Gastrocnemius medialis (tissue), 4 donors: ENCODE data around the gene PDE4D. TPM values are rescaled to one million over a fixed set of nuclear protein-coding genes. Genes with fewer than 3 reads are reported as not detected.
"Not testable (repeated sequence)": the region's sequence is repeated elsewhere in the genome, so short reads cannot be mapped to it uniquely, and the experiment has no call there.

Experiments used
- ATAC-seq, 2 donors: fragments of 150-250 bp; one replicate each; pipeline ENCODE4 v1.9.1; 2016
- DNase-seq, 2 donors: peaks; one replicate each; pipeline ENCODE4 v3.0.0-alpha.2; 2019
- H3K27ac ChIP-seq, 4 donors: fragments of 200-600 bp; sonication (generic); 1 replicate in 1 of 4; 2 replicates in 3 of 4; pipeline ENCODE4 v1.5.1; 2016 to 2018; ENCODE audit warnings: mild to moderate bottlenecking in 2 of 4, moderate library complexity in 1 of 4
- H3K27me3 ChIP-seq, 3 donors: fragments of 200-600 bp; sonication (generic) in 2 of 3; 1 replicate in 1 of 3; 2 replicates in 2 of 3; pipeline versions ENCODE4 v1.5.1 to v1.6.0; 2016 to 2019; ENCODE audit warnings: mild to moderate bottlenecking in 1 of 3, moderate library complexity in 1 of 3
- H3K36me3 ChIP-seq, 2 donors: fragments of 200-600 bp; sonication (generic) in 1 of 2; one replicate each; pipeline ENCODE4 v1.5.1; 2017 to 2018
- H3K4me1 ChIP-seq, 2 donors: fragments of 200-600 bp; sonication (generic) in 1 of 2; one replicate each; pipeline ENCODE4 v1.5.1; 2016 to 2017; ENCODE audit warnings: mild to moderate bottlenecking in 2 of 2
- H3K4me3 ChIP-seq, 4 donors: fragments of 200-600 bp; sonication (generic) in 3 of 4; 1 replicate in 1 of 4; 2 replicates in 3 of 4; pipeline ENCODE4 v1.5.1; 2016 to 2019; ENCODE audit warnings: mild to moderate bottlenecking in 2 of 4
- H3K9me3 ChIP-seq, 3 donors: fragments of 200-600 bp; sonication (generic) in 2 of 3; 1 replicate in 1 of 3; 2 replicates in 2 of 3; pipeline ENCODE4 v1.5.1; 2016 to 2019
- POLR2A ChIP-seq, 2 donors: fragments of 450-650 bp; IDR thresholded peaks; one replicate each; pipeline ENCODE4 v1.6.1; 2017; ENCODE audit warnings: antibody characterized with exemption in 2 of 2, mild to moderate bottlenecking in 2 of 2, moderate library complexity in 2 of 2
- in situ Hi-C, 4 donors: fragments of 200-750 bp; cut with MboI; loops; one replicate each; pipeline versions ENCODE4 v1.15.0 to v1.8.0; 2017; ENCODE audit warnings: low sequenced_read_pairs in 4 of 4
- intact Hi-C: fragments of 100-400 bp; cut with DNase I; formaldehyde crosslinking; loops from one replicate; pipeline ENCODE4 v1.15.1; 2023; ENCODE audit warnings: low total_unique reads
- total RNA-seq, 4 donors: library from RNA; depleted of rRNA; stranded (reverse); fragments of >200 nt; gene quantifications; one replicate each; pipeline versions ENCODE4 v1.1.0 to v1.2.3, GENCODE V29; 2016
- TF ChIP-seq, protein P1 (sequence below), 5 experiments: fragments of 450-650 bp in 3 of 5; fragments of 200-600 bp in 2 of 5; sonication (generic) in 2 of 5; IDR thresholded peaks in 4 of 5; conservative IDR thresholded peaks in 1 of 5; 1 replicate in 4 of 5; 2 replicates in 1 of 5; pipeline ENCODE4 v1.5.1; 2016 to 2019; ENCODE audit warnings: antibody characterized with exemption in 5 of 5, mild to moderate bottlenecking in 3 of 5, moderate library complexity in 3 of 5

PDE4D gene
- total RNA-seq, 4 donors from 2014 or later = 133 to 223 (median 185) TPM

DNA sequence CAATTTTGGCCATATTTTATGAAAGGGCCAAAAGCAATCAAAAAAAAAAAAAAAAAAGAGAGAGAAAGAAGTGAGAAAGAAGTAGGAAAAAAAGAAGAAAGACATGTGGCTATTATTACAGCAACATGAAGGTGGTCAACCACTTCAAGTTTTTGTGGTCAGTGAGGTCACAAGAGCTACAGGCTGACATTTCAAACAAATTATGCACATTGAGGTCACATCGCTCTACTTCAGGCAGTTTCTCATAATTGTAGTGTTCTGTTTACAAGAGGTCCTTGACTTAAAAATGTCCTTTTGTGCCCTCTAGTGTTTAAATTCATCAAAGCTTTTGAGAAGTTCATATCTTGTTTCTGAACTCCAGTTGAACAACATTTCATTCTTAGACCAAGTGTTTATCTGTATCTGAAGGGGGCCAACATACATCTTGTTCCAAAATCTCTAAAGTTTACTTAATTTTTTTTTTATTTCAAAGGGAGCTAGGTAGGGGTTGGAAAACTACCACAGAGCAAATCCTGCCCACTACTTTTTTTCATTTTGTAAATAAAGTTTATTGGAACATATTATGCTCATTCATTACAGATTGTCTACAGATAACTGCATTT, 513.1 kb downstream of the PDE4D start:
- H3K36me3 ChIP-seq = no peaks in the 10 kb centered on the region
- no peak for DNase-seq
- H3K4me1 ChIP-seq = no peaks in the 10 kb centered on the region
- TF ChIP-seq POLR2A (IDR thresholded peaks at IDR 0.05) = no peak
- TF ChIP-seq, protein P1, sequence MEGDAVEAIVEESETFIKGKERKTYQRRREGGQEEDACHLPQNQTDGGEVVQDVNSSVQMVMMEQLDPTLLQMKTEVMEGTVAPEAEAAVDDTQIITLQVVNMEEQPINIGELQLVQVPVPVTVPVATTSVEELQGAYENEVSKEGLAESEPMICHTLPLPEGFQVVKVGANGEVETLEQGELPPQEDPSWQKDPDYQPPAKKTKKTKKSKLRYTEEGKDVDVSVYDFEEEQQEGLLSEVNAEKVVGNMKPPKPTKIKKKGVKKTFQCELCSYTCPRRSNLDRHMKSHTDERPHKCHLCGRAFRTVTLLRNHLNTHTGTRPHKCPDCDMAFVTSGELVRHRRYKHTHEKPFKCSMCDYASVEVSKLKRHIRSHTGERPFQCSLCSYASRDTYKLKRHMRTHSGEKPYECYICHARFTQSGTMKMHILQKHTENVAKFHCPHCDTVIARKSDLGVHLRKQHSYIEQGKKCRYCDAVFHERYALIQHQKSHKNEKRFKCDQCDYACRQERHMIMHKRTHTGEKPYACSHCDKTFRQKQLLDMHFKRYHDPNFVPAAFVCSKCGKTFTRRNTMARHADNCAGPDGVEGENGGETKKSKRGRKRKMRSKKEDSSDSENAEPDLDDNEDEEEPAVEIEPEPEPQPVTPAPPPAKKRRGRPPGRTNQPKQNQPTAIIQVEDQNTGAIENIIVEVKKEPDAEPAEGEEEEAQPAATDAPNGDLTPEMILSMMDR (IDR thresholded peaks at IDR 0.05 in 4 of 5, conservative IDR thresholded peaks at IDR 0.05 in 1 of 5) = peak; percentile 38 to 58 (median 49)
- H3K4me3 ChIP-seq = no peak overlapping the region
- no peaks in the 10 kb centered on the region for H3K27me3 ChIP-seq
- in situ Hi-C loops (loop anchor here in 1 of 4 donors (25.0 kb wide), 1 partner anchor 493 kb away; no protein-coding TSS in a partner anchor), intact Hi-C loops (loop anchor here (2.0 kb wide), 1 partner anchor 192 kb away; no protein-coding TSS in a partner anchor)
- H3K27ac ChIP-seq = peak overlapping the region in 1 of 4 donors; percentile 45
- H3K9me3 ChIP-seq = no peaks in the 10 kb centered on the region
- ATAC-seq = peak; percentile 67 to 74

DNA sequence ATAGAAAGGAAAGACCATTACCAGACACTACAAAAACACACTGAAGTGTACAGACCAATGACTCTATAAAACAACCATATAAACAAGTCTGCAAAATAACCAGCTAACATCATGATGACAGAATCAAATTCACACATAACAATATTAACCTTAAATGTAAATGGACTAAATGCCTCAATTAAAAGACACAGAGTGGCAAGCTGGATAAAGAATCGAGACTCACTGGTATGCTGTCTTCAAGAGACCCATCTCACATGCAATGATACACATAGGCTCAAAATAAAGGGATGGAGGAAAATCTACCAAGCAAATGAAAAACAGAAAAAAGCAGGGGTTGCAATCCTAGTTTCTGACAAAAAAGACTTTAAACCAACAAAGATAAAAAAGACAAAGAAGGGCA, 519.5 kb downstream of the PDE4D start:
- in situ Hi-C loops = loop anchor here (10.0 to 25.0 kb wide), 5 partner anchors 179 to 487 kb away; no protein-coding TSS in a partner anchor
- H3K27me3 ChIP-seq, ATAC-seq, DNase-seq, intact Hi-C loops, H3K9me3 ChIP-seq, H3K27ac ChIP-seq, H3K4me3 ChIP-seq, H3K4me1 ChIP-seq, H3K36me3 ChIP-seq: not testable (repeated sequence)

DNA sequence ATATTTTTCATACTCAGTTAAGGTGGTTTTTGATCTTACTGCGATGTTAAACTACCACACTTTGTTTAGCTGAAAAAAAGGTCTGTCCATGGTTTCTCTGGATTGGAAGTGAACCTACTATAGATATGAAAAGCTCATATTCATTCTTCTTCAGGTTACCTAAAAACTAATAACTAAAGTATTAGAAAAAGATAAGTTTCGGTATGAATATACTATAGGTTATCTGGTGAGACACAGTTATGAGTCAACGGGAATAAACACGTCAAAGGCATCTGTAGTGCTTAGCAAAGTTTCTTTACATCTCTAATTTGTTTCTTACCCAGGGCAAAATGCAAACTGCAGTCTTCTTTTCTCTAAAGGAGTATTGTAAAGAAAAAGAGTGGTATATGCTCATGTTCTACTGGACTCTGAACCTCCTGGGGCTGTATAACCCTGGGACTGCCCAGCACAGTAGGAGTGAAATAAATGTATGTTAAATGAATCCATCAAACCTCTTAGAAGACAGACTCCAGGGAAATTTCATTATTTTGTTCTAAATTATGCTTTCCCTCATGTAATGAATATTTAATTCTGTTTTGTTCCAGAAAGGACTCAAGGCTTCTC, 521.9 kb downstream of the PDE4D start:
- Histone ChIP-seq H3K36me3 (no peaks in the 10 kb centered on the region), H3K27me3 (no peaks in the 10 kb centered on the region), H3K4me1 (peaks cover 11 to 31% of the 10 kb centered on the region in 2 donors), H3K9me3 (peaks cover 0 to 8% (median 0%) of the 10 kb centered on the region in 3 donors), H3K27ac (peak overlapping the region in 2 of 4 donors; percentile 14 to 37), H3K4me3 (no peak overlapping the region)
- ATAC-seq = no peak
- TF ChIP-seq, protein P1 (IDR thresholded peaks at IDR 0.05 in 4 of 5, conservative IDR thresholded peaks at IDR 0.05 in 1 of 5) = no peak
- intact Hi-C loops (no loop called here), in situ Hi-C loops (loop anchor here (10.0 to 25.0 kb wide), 5 partner anchors 177 to 484 kb away; no protein-coding TSS in a partner anchor)
- DNase-seq = no peak

DNA sequence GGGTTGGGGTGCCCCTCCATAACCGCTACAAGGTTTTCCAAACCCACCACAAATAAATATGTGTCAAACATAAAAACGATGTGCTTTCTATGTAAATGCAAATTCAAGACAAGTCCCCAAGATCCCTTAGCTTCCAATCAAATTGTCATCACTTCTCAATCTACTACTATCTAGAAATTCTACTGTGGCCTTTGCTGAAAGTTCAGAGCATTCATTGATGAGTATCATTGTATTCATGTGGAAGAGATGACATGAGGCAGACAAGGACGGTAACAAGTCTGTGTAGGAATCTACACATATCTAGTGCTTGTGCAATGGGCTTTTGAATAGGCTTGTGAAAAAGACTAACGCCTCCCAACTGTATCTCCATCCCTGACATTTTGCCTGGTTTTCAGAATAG, 524.6 kb downstream of the PDE4D start:
- in situ Hi-C loops (loop anchor here (25.0 kb wide), 3 partner anchors 332 to 482 kb away; no protein-coding TSS in a partner anchor), intact Hi-C loops (loop anchor here (5.0 to 10.0 kb wide), 3 partner anchors 218 to 364 kb away; no protein-coding TSS in a partner anchor)

More for the DNA sequence above, 524.6 kb downstream of the PDE4D start:
- TF ChIP-seq, protein P1 (IDR thresholded peaks at IDR 0.05 in 4 of 5, conservative IDR thresholded peaks at IDR 0.05 in 1 of 5) = no peak
- TF ChIP-seq POLR2A (IDR thresholded peaks at IDR 0.05) = no peak
- Histone ChIP-seq H3K27ac (peak overlapping the region in 1 of 4 donors; percentile 86), H3K36me3 (no peaks in the 10 kb centered on the region), H3K9me3 (no peaks in the 10 kb centered on the region), H3K4me3 (no peak overlapping the region), H3K4me1 (peaks cover 35 to 46% of the 10 kb centered on the region in 2 donors), H3K27me3 (no peaks in the 10 kb centered on the region)
- DNase-seq (no peak), ATAC-seq (no peak)
